ACC112 (cell line): Measurements from ENCODE around the gene MYOD1.
A peak's percentile ranks its signal among the peaks of the same experiment; 100 is the strongest.

Source experiments
- H2AFZ ChIP-seq: fragments of 200-600 bp; sonication (generic); one replicate; pipeline ENCODE4 v1.6.0; 2017; ENCODE audit warnings: antibody characterized with exemption, low read length; ENCODE audit not compliant: unreplicated experiment
- H3K27ac ChIP-seq: fragments of 200-600 bp; sonication (generic); 2 replicates; pipeline ENCODE4 v1.5.1; 2014; ENCODE audit warnings: low read depth, mild to moderate bottlenecking, antibody characterized with exemption, low read length, moderate library complexity
- H3K27me3 ChIP-seq: fragments of 200-600 bp; sonication (generic); 2 replicates; pipeline ENCODE4 v1.6.1; 2014; ENCODE audit warnings: mild to moderate bottlenecking, antibody characterized with exemption, low read length, moderate library complexity, mixed read lengths; ENCODE audit not compliant: insufficient read depth
- H3K36me3 ChIP-seq: fragments of 200-600 bp; sonication (generic); 2 replicates; pipeline ENCODE4 v1.6.1; 2016; ENCODE audit warnings: mild to moderate bottlenecking, antibody characterized with exemption, low read length, moderate library complexity, mixed read lengths; ENCODE audit not compliant: insufficient read depth
- H3K4me1 ChIP-seq: fragments of 200-600 bp; sonication (generic); one replicate; pipeline ENCODE4 v1.6.1; 2016; ENCODE audit warnings: low read length, mixed read lengths; ENCODE audit not compliant: insufficient read depth, unreplicated experiment, control insufficient read depth
- H3K4me3 ChIP-seq: fragments of 200-600 bp; sonication (generic); 2 replicates; pipeline ENCODE4 v1.5.1; 2014; ENCODE audit warnings: mild to moderate bottlenecking, low read depth, low read length
- H3K79me2 ChIP-seq: fragments of 200-600 bp; sonication (generic); one replicate; pipeline ENCODE4 v1.6.0; 2016; ENCODE audit warnings: low read length; ENCODE audit not compliant: control insufficient read depth, unreplicated experiment, insufficient read depth

Gene MYOD1

DNA sequence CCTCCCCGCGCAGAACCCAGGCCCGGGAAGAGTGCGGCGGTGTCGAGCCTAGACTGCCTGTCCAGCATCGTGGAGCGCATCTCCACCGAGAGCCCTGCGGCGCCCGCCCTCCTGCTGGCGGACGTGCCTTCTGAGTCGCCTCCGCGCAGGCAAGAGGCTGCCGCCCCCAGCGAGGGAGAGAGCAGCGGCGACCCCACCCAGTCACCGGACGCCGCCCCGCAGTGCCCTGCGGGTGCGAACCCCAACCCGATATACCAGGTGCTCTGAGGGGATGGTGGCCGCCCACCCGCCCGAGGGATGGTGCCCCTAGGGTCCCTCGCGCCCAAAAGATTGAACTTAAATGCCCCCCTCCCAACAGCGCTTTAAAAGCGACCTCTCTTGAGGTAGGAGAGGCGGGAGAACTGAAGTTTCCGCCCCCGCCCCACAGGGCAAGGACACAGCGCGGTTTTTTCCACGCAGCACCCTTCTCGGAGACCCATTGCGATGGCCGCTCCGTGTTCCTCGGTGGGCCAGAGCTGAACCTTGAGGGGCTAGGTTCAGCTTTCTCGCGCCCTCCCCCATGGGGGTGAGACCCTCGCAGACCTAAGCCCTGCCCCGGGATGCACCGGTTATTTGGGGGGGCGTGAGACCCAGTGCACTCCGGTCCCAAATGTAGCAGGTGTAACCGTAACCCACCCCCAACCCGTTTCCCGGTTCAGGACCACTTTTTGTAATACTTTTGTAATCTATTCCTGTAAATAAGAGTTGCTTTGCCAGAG, 2.0 kb downstream of the MYOD1 start:
- H3K4me1 ChIP-seq: no peaks in the 10 kb centered on the region
- H2AFZ ChIP-seq: no peak overlapping the region
- H3K79me2 ChIP-seq: no peaks in the 10 kb centered on the region
- no peak overlapping the region for H3K27ac ChIP-seq
- peaks cover 100% of the 10 kb centered on the region for H3K27me3 ChIP-seq
- H3K36me3 ChIP-seq: no peaks in the 10 kb centered on the region
- 0 out of 2 replicates have a peak overlapping the region, but pooled peaks have one; percentile 15 for H3K4me3 ChIP-seq

DNA sequence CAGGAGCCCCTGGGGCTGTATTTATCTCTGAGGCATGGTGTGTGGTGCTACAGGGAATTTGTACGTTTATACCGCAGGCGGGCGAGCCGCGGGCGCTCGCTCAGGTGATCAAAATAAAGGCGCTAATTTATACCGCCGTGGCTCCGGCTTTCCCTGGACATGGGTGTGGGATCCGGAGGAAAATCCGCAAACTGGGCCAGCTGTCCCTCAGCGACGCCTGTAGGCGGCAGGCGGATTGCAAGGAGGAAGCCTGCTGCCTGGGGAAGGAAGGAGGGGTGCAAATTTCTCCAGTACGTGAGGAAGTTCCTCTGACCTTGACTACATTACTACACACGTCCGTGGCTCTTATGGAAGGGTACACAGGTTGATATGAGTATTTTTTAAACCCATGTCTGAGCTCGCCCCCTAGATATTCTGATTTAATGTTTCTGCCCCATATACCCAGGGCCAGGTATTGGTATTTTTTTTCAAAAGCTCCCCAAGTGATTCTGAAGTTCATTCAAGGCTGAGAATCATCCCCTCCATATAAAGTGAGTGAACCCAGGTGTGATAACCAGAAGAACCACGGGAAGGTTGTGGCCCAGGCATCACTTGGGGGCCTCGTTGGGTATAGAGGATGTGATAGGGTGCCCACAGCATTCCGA, 2.8 kb downstream of the MYOD1 start:
- Histone ChIP-seq H3K4me1 (no peaks in the 10 kb centered on the region), H3K79me2 (no peaks in the 10 kb centered on the region), H3K36me3 (no peaks in the 10 kb centered on the region), H3K27me3 (peaks cover 100% of the 10 kb centered on the region), H2AFZ (no peak overlapping the region), H3K4me3 (no peak overlapping the region), H3K27ac (no peak overlapping the region)

DNA sequence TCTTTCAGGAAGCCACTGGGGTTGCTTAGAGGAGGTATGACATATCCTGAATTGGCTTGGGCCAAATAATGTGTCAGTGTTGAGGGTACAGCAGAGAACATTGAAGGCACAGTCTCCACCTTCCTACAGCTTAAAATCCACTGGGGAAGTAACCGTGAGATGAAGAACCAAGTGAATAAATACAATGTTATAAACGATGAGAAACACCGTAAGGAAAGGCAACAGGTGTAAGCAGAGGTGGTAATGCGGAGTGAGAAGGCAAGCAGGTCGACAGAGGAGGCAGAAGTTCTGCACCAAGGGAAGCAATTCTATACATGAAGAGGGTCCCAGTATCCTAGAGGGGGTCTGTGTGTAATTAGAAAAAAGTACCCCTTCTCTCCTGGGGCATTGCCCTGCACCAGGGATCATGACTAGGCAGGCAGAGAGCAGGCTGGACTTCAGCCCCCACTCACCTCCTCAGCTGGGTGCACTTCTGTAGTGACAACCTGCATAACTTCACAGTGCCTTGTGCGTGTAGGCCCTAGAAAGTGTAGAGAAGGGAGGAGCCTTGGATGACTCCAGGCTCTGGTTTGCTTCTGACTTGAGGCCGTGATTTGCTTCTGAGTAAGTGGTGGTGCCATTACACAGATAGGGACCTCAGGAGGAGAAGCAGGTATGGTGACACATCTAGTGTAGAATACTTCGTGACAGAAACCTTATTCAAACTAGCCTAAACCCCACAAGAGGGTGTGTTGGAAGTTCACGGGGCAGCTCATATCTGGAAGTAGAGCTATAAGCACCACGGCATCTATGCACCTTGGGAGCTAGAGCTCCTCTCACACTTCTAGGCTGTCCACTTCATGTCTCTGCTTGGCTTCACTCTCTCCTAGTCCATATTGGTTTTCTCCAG, 4.9 kb downstream of the MYOD1 start:
- no peak overlapping the region for H3K27ac ChIP-seq
- no peaks in the 10 kb centered on the region for H3K36me3 ChIP-seq
- H2AFZ ChIP-seq: no peak overlapping the region
- H3K4me1 ChIP-seq: no peaks in the 10 kb centered on the region
- H3K27me3 ChIP-seq: peaks cover 99% of the 10 kb centered on the region
- no peaks in the 10 kb centered on the region for H3K79me2 ChIP-seq
- H3K4me3 ChIP-seq: no peak overlapping the region

DNA sequence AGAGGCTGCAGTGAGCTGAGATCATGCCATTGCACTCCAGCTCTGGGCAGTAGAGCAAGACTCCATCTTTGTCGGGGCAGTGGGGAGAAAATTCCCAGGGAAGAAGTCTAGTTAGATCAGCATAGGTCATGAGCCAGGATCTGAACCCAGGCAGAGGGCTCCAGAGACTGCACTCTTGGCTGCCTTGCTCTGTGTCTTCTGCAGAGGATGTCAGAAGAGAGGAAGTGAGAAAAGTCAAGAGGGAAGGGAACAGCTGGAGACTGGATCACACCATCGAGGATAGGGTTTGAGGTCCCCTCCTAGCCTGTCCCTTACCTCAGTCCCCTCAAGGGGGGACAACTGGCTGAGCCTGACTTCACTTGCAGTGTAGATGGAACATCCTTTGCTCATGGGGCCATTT, 5.8 kb downstream of the MYOD1 start:
- no peak overlapping the region for H2AFZ ChIP-seq
- no peaks in the 10 kb centered on the region for H3K36me3 ChIP-seq
- H3K79me2 ChIP-seq: no peaks in the 10 kb centered on the region
- H3K27ac ChIP-seq: no peak overlapping the region
- H3K27me3 ChIP-seq: peaks cover 96% of the 10 kb centered on the region
- no peaks in the 10 kb centered on the region for H3K4me1 ChIP-seq
- H3K4me3 ChIP-seq: no peak overlapping the region

DNA sequence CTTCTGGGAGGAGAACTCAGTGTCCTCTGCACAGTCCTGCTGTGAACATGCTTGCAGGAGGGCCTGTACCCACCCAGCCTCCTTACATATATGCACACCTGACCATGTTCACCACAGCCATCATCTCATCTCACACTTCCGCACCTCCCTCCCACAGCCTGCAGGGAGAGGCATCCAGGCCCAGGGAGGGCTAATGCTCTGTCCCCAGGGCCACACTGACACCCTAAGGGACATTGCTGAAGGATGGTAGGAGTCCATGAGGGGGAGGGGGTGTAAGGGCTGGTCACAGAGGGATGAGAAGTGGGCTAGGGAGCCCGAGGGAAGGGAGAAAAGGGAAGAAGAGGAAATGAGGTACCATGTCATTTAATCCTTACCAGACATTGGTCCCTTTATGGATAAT, 10.8 kb downstream of the MYOD1 start:
- Histone ChIP-seq H3K79me2 (no peaks in the 10 kb centered on the region), H2AFZ (no peak overlapping the region), H3K27ac (no peak overlapping the region), H3K4me1 (no peaks in the 10 kb centered on the region), H3K27me3 (peaks cover 75% of the 10 kb centered on the region), H3K4me3 (no peak overlapping the region), H3K36me3 (no peaks in the 10 kb centered on the region)

DNA sequence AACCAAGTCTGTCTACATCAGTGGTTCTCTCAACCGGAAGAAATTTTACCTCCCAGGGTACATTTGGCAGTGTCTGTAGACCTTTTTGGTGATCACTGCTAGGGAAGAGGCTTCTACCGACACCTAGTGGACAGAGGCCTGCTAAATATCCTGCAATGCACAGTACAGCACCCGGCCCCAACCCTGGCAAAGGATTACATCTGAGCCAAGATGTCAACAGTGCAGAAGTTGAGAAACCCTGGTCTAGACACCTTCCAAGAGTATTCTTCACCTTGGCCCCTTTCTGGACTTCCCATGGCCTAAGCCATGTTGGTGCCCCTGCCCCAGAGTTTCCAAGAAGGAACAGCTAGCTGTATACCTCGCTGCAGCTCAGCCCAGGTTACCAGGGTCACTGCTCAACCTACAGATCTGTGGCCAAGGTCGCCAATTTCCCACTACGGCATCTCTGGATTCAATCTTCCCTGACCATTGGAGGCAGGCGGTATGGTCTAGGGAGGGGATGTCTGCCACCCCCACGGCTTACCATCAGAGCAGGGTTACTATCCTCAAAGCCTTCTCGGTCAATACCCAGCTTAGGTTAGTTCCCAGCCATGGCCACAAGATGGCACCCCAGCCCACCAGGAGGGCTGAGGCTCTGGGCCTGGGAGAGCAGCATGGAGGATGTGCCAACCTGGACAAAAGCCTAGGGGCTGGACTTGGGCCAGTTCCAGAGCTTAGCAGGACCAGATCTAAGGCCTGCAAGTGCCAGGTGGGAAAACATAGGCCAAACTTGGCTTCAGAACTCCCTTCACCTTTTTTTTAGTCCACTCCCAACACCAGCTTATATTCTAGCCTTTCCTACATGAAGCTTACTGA, 11.5 kb downstream of the MYOD1 start:
- no peak overlapping the region for H2AFZ ChIP-seq
- no peaks in the 10 kb centered on the region for H3K4me1 ChIP-seq
- H3K4me3 ChIP-seq: no peak overlapping the region
- no peaks in the 10 kb centered on the region for H3K36me3 ChIP-seq
- H3K79me2 ChIP-seq: no peaks in the 10 kb centered on the region
- no peak overlapping the region for H3K27ac ChIP-seq
- H3K27me3 ChIP-seq: peaks cover 75% of the 10 kb centered on the region

DNA sequence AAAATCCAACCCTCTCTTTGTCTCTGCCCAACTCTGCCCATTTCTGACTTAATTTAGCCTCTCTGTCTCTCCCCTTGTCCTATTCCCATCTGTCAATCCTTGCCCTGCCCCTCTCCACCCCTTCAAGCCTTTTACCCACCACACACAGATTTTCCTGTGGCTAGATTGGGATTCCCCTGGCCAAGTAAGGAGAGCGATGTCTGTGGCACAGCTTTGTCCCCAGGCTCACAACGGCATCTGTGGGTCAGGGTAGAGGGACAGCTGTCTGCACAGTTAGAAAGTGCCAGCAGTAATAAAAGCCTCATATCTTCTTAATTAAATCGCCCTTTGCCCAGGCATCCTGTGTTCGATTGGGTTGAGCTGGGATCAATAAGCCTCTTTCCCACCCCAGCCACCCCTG, 13.9 kb downstream of the MYOD1 start:
- Histone ChIP-seq H3K27ac (no peak overlapping the region), H3K27me3 (peaks cover 76% of the 10 kb centered on the region), H3K4me3 (no peak overlapping the region), H2AFZ (no peak overlapping the region), H3K36me3 (no peaks in the 10 kb centered on the region), H3K4me1 (no peaks in the 10 kb centered on the region), H3K79me2 (no peaks in the 10 kb centered on the region)

DNA sequence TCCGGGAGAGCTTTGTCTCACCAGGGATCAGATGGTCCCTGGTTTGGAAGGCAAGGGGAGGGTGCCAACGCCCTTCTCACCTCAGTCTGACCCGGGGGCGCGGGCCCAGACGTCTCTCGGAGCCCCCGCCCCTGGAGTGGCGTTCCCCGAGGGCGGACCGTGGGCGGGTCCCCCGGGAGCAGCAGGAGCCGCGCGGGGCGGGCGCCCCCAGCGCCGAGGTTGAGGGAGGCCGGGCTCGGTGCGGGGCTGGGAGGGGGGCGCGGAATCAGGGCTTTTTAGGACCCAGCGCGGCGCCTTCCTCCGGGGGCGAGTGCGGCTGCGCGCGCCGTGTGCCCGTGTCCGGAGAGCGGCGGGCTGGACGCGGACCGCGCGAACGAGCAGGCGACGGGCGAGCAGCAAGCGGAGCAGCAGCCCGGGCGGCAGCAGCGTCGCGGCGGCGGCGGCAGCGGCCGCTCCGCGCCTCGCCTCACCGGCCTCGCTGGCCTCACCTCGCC, 15.1 kb downstream of the MYOD1 start, which contains the start of gene KCNC1:
TSS of gene KCNC1 (plus strand) at position 364 of the 494 bp plus-strand sequence. CDS start 1,222 bp downstream, outside the sequence.
- Histone ChIP-seq H3K36me3 (no peaks in the 10 kb centered on the region), H3K4me3 (peak within 1 kb of the TSS; percentile 45), H3K27me3 (peaks cover 76% of the 10 kb centered on the region), H3K4me1 (no peaks in the 10 kb centered on the region), H3K27ac (no peak within 1 kb of the TSS), H2AFZ (no peak within 1 kb of the TSS), H3K79me2 (no peaks in the 10 kb centered on the region)

DNA sequence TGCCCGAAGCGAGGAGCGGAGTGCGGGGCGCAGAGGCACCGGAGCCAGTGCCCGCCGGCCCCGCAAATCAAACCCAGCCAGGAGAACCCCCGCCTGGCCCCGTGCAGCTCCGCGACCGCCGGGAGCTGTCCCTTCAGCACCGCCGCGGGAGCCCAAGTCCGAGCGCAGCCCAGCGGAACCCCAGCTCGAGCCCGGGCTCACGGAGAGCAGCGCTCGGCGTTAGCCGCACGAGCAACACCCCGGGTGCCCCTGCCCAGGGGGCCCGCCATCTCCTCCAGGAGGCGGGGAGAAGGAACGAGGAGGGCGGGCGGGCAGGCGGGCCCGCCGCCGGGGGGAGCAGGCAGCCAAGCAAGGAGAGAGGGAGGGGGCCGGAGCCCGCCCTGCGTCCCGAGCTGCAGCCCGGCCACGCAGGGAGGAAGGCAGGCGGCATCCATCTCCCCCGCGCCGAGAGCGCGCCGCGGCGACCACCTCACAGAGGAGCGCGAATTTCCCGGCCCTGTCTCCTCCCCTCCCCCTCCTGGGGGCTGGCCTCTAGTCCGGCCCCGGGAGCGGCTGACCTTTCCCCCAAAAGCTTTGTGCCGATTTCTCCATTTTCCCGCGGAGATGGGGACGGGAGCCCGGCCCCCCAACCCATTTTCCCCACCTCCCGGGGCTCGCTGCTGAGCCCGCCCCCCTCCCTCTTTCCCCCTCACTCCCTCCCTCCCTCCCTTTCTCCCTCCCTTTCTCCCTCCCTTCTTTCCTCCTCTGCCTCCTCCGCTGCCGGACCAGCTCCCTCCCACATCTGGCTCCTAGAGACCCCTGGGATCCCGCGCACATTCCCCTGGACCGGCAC, 15.8 kb downstream of the MYOD1 start:
- Histone ChIP-seq H2AFZ (no peak overlapping the region), H3K27me3 (peaks cover 75% of the 10 kb centered on the region), H3K79me2 (no peaks in the 10 kb centered on the region), H3K27ac (no peak overlapping the region), H3K4me1 (no peaks in the 10 kb centered on the region), H3K36me3 (no peaks in the 10 kb centered on the region), H3K4me3 (peak overlapping the region; percentile 45)
